ENCODE data around the gene ATP6V0C. TPM values are rescaled to one million over a fixed set of nuclear protein-coding genes. Genes with fewer than 3 reads are reported as not detected.

Gene ATP6V0C
- total and polyA plus RNA-seq, 4 donors: 17.6 to 132 (median 60.6) TPM

DNA sequence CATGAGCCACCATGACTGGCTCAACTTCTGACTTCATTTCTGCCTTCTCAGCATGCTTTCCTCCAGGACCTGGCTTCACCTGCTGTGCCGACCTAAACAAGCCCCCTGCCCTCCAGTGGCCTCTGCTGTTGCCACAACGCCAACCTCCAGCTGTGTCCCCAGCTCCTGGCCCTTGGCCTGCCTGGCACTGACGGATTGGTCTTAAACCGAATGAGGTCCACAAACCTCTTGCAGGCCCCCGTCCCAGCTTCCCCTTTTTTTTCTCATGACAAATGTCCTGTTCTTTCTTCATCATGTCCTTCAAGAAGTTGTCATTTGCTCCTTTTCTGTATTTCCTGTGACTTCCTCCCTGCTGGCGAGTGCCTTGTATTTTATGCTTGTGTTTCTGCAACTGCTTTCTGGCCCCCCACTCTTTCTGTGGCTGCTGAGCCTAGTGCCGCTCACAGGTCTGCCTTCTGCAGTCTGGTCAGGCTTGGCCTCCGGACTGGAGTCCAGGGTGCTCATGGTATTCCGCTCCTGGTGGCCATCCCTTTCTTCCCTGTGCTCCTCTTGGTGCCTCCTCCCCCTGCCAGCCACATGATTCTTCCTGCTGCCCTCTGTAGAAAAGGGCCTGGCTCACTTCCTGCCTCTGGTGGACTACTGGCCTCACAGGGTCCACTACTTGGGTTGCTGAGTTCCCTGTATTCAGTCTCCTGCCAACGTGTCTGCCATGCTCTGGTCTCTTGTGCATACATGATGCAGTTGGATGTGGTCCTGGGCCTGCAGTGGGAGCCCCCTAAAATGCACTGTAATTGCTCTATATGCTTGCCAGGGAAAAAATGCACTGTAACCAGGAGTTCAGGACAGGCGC, 2.9 kb downstream of the ATP6V0C start:
- Histone ChIP-seq H3K36me3 (ENCODE audit: control insufficient read depth in 4 of 4, insufficient read depth in 3 of 4, low read depth in 1 of 4, low read length in 3 of 4) (peaks cover 0 to 2% (median 0%) of the 10 kb centered on the region in 4 donors), H3K9ac (ENCODE audit: low read depth in 1 of 2, low read length in 2 of 2) (peak overlapping the region in 1 of 2 donors; percentile 31), H3K9me3 (ENCODE audit: control insufficient read depth in 4 of 4, low read length in 3 of 4) (no peaks in the 10 kb centered on the region), H3K4me3 (ENCODE audit: low read depth in 1 of 3, low read length in 3 of 3) (peak overlapping the region in 1 of 3 donors; percentile 9), H3K4me1 (ENCODE audit: control insufficient read depth in 4 of 4, insufficient read depth in 4 of 4, low read length in 3 of 4) (peaks cover 23 to 73% (median 64%) of the 10 kb centered on the region in 4 donors), H3K27me3 (ENCODE audit: control insufficient read depth in 4 of 4, insufficient read depth in 4 of 4, low read length in 3 of 4) (no peaks in the 10 kb centered on the region), H3K27ac (ENCODE audit: low read depth in 1 of 2, low read length in 2 of 2) (peak overlapping the region; percentile 60 to 96)
- WGBS: 41% methylated on average over 11 of the region's 11 CpGs
- no peak for TF ChIP-seq YY1 (IDR thresholded peaks at IDR 0.05)
- TF ChIP-seq NR2F2 (IDR thresholded peaks at IDR 0.05): no peak
- TF ChIP-seq HNF4A (conservative IDR thresholded peaks at IDR 0.05): peak; percentile 32
- TF ChIP-seq, protein P1, sequence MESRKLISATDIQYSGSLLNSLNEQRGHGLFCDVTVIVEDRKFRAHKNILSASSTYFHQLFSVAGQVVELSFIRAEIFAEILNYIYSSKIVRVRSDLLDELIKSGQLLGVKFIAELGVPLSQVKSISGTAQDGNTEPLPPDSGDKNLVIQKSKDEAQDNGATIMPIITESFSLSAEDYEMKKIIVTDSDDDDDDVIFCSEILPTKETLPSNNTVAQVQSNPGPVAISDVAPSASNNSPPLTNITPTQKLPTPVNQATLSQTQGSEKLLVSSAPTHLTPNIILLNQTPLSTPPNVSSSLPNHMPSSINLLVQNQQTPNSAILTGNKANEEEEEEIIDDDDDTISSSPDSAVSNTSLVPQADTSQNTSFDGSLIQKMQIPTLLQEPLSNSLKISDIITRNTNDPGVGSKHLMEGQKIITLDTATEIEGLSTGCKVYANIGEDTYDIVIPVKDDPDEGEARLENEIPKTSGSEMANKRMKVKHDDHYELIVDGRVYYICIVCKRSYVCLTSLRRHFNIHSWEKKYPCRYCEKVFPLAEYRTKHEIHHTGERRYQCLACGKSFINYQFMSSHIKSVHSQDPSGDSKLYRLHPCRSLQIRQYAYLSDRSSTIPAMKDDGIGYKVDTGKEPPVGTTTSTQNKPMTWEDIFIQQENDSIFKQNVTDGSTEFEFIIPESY (IDR thresholded peaks at IDR 0.05): no peak
- TF ChIP-seq, protein P2, sequence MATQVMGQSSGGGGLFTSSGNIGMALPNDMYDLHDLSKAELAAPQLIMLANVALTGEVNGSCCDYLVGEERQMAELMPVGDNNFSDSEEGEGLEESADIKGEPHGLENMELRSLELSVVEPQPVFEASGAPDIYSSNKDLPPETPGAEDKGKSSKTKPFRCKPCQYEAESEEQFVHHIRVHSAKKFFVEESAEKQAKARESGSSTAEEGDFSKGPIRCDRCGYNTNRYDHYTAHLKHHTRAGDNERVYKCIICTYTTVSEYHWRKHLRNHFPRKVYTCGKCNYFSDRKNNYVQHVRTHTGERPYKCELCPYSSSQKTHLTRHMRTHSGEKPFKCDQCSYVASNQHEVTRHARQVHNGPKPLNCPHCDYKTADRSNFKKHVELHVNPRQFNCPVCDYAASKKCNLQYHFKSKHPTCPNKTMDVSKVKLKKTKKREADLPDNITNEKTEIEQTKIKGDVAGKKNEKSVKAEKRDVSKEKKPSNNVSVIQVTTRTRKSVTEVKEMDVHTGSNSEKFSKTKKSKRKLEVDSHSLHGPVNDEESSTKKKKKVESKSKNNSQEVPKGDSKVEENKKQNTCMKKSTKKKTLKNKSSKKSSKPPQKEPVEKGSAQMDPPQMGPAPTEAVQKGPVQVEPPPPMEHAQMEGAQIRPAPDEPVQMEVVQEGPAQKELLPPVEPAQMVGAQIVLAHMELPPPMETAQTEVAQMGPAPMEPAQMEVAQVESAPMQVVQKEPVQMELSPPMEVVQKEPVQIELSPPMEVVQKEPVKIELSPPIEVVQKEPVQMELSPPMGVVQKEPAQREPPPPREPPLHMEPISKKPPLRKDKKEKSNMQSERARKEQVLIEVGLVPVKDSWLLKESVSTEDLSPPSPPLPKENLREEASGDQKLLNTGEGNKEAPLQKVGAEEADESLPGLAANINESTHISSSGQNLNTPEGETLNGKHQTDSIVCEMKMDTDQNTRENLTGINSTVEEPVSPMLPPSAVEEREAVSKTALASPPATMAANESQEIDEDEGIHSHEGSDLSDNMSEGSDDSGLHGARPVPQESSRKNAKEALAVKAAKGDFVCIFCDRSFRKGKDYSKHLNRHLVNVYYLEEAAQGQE (IDR thresholded peaks at IDR 0.05): no peak
- DNase-seq (ENCODE audit: low spot score): no peak

DNA sequence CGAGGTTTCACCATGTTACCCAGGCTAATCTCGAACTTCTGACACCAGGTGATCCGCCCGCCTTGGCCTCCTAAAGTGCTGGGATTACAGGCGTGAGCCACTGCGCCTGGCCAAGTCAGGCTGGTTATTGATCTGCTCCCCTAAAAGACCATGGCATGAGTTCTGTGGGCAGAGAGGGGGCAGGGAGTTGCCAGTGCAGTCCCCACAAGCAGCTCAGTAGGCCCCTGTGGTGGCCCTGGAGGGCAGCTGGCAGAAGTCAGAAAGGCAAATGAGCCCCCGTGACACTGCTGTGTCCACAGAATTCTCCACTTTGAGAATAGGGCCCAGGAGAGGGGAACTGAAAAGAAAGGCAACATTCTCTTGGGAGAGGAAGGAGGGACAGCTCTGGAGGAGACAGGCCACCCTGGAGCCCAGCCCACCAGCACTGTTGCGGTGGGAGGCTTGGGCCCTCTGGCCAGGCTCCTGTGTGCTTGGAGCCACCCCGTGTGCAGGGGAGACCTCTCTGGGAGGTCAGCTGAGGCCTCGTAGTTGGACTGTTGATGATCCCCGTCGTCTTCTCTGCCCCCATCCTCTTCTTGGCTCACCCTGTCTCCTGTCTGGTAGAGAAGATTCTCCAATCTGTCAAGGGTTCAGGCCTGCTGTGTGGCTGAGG, 4.3 kb downstream of the ATP6V0C start:
- DNase-seq (ENCODE audit: low spot score): no peak
- Histone ChIP-seq H3K27ac (ENCODE audit: low read depth in 1 of 2, low read length in 2 of 2) (peak overlapping the region; percentile 1 to 22), H3K36me3 (ENCODE audit: control insufficient read depth in 4 of 4, insufficient read depth in 3 of 4, low read depth in 1 of 4, low read length in 3 of 4) (peaks cover 0 to 2% (median 0%) of the 10 kb centered on the region in 4 donors), H3K9ac (ENCODE audit: low read depth in 1 of 2, low read length in 2 of 2) (no peak overlapping the region), H3K27me3 (ENCODE audit: control insufficient read depth in 4 of 4, insufficient read depth in 4 of 4, low read length in 3 of 4) (no peaks in the 10 kb centered on the region), H3K4me1 (ENCODE audit: control insufficient read depth in 4 of 4, insufficient read depth in 4 of 4, low read length in 3 of 4) (peaks cover 23 to 70% (median 63%) of the 10 kb centered on the region in 4 donors), H3K4me3 (ENCODE audit: low read depth in 1 of 3, low read length in 3 of 3) (no peak overlapping the region), H3K9me3 (ENCODE audit: control insufficient read depth in 4 of 4, low read length in 3 of 4) (no peaks in the 10 kb centered on the region)
- WGBS: 60% methylated on average over 12 of the region's 12 CpGs
- TF ChIP-seq RAD21 (IDR thresholded peaks at IDR 0.05) (no peak), GABPA (IDR thresholded peaks at IDR 0.05 in 1 of 2, conservative IDR thresholded peaks at IDR 0.05 in 1 of 2) (no peak), JUND (IDR thresholded peaks at IDR 0.05) (no peak), FOXA1 (IDR thresholded peaks at IDR 0.05) (no peak), HNF4A (conservative IDR thresholded peaks at IDR 0.05) (no peak), SP1 (IDR thresholded peaks at IDR 0.05) (no peak), TAF1 (conservative IDR thresholded peaks at IDR 0.05) (no peak), CTCF (IDR thresholded peaks at IDR 0.05; ENCODE audit: low read depth, low read length, missing input control) (no peak), NR2F2 (IDR thresholded peaks at IDR 0.05) (no peak), RXRA (IDR thresholded peaks at IDR 0.05) (no peak), YY1 (IDR thresholded peaks at IDR 0.05) (no peak), EGR1 (IDR thresholded peaks at IDR 0.05; ENCODE audit: low read depth in 2 of 2) (no peak), FOXA2 (IDR thresholded peaks at IDR 0.05) (no peak), HNF4G (IDR thresholded peaks at IDR 0.05) (no peak)
- TF ChIP-seq, protein P1 (IDR thresholded peaks at IDR 0.05): no peak
- TF ChIP-seq, protein P2 (IDR thresholded peaks at IDR 0.05): no peak

Data from liver (tissue), 9 donors.